Esophagus squamous epithelium (tissue), 5 donors: ENCODE results near the gene SPEG. TPM values are rescaled to one million over a fixed set of nuclear protein-coding genes. Genes with fewer than 3 reads are reported as not detected.

Experiments
- DNase-seq: peaks from one replicate; lab custom pipeline; 2025; lab: John Stamatoyannopoulos, UW
- H3K27ac ChIP-seq, 4 donors: fragments of 200-600 bp; sonication (generic); one replicate each; pipeline ENCODE4 v1.5.1; 2016 to 2019; ENCODE audit warnings: mild to moderate bottlenecking in 1 of 4
- H3K27me3 ChIP-seq, 4 donors: fragments of 200-600 bp; sonication (generic); 1 replicate in 3 of 4; 2 replicates in 1 of 4; pipeline versions ENCODE4 v1.5.1 to v1.6.0; 2017 to 2021; ENCODE audit warnings: antibody characterized with exemption in 1 of 4
- H3K36me3 ChIP-seq, 3 donors: fragments of 200-600 bp; sonication (generic); one replicate each; pipeline ENCODE4 v1.5.1; 2016 to 2019
- H3K4me1 ChIP-seq, 3 donors: fragments of 200-600 bp; sonication (generic); one replicate each; pipeline ENCODE4 v1.5.1; 2017 to 2019
- H3K4me3 ChIP-seq, 4 donors: fragments of 200-600 bp; sonication (generic); 1 replicate in 3 of 4; 2 replicates in 1 of 4; pipeline ENCODE4 v1.5.1; 2016 to 2019; ENCODE audit warnings: mild to moderate bottlenecking in 2 of 4, moderate library complexity in 1 of 4
- H3K9me3 ChIP-seq, 3 donors: fragments of 200-600 bp; sonication (generic); one replicate each; pipeline ENCODE4 v1.5.1; 2016 to 2019
- POLR2A ChIP-seq, 4 donors: fragments of 450-650 bp; IDR thresholded peaks; one replicate each; pipeline ENCODE4 v1.6.1; 2017; ENCODE audit warnings: antibody characterized with exemption in 4 of 4, mild to moderate bottlenecking in 4 of 4, moderate library complexity in 3 of 4
- WGBS, 2 donors: methylation state at CpG; one replicate each; pipeline ENCODE4 v1.1.5; 2018; 5-methylcytosine and 5-hydroxymethylcytosine counted together
- intact Hi-C: fragments of 100-400 bp; cut with DNase I; formaldehyde crosslinking; loops from one replicate; pipeline ENCODE4 v1.15.0; 2022
- total RNA-seq, 4 donors: library from RNA; depleted of rRNA; stranded (reverse); fragments of >200 nt; gene quantifications; one replicate each; pipeline ENCODE4 v1.1.0, GENCODE V29; 2016
- TF ChIP-seq, protein P1 (sequence below), 6 experiments: fragments of 450-650 bp in 4 of 6; fragments of 200-600 bp in 2 of 6; sonication (generic) in 2 of 6; IDR thresholded peaks; one replicate each; pipeline ENCODE4 v1.5.1; 2016 to 2019; ENCODE audit warnings: antibody characterized with exemption in 6 of 6, mild to moderate bottlenecking in 4 of 6, moderate library complexity in 4 of 6
- donor health status: DM: yes; HTN: yes; CAD: no.

SPEG gene
- total RNA-seq, 4 donors from 2014 or later, result 3.8 to 29.0 (median 5.0) TPM

DNA sequence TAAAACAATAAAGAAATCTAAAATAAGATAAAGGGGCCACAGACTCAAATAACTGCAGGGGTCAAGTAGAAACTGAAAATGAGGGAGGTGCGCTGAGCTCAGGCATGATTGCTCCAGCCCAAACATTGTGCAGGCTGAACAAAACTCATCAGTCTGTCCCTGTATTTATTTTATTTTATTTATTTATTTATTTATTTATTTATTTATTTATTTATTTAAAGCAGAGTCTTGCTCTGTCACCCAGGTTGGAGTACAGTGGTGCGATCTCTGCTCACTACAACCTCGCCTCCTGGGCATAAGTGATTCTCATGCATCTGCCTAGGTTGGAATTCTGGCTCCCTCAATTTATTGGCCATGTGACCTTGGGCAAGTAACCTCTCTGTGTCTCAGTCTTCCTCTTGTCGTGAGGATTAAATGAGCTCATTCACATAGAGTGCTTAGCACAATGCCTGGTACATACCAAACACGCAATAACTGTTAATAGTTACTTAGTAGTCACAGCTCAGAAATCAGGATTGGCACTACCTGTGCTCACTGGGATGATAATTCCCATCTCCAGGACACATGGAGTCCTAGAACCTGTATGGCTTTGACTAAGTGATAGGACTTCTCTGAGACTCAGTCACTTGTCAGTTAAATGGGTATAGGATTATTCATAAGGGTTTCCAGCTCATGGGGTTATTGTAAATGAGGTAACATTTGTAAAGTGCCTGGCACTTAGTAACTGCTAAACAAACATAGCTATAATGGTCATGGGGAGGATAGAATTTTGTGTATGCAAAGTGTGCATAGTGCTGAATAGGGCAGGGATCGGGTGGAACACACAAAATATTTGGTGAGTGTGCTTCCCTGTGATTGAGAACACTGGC, 6.0 kb downstream of the SPEG start:
- Histone ChIP-seq H3K4me3 (peak overlapping the region in 2 of 4 donors; percentile 66 to 71), H3K36me3 (no peaks in the 10 kb centered on the region), H3K27me3 (peaks cover 0 to 86% (median 2%) of the 10 kb centered on the region in 4 donors), H3K27ac (peak overlapping the region; percentile 68 to 92 (median 84)), H3K4me1 (peaks cover 5 to 45% (median 6%) of the 10 kb centered on the region in 3 donors), H3K9me3 (no peaks in the 10 kb centered on the region)
- DNase-seq, result no peak
- WGBS, 2 donors, result 62 to 84% methylated on average over 4 to 6 of the region's 6 CpGs
- intact Hi-C loops, result no loop called here
- TF ChIP-seq, protein P1, sequence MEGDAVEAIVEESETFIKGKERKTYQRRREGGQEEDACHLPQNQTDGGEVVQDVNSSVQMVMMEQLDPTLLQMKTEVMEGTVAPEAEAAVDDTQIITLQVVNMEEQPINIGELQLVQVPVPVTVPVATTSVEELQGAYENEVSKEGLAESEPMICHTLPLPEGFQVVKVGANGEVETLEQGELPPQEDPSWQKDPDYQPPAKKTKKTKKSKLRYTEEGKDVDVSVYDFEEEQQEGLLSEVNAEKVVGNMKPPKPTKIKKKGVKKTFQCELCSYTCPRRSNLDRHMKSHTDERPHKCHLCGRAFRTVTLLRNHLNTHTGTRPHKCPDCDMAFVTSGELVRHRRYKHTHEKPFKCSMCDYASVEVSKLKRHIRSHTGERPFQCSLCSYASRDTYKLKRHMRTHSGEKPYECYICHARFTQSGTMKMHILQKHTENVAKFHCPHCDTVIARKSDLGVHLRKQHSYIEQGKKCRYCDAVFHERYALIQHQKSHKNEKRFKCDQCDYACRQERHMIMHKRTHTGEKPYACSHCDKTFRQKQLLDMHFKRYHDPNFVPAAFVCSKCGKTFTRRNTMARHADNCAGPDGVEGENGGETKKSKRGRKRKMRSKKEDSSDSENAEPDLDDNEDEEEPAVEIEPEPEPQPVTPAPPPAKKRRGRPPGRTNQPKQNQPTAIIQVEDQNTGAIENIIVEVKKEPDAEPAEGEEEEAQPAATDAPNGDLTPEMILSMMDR (IDR thresholded peaks at IDR 0.05), result no peak
- TF ChIP-seq POLR2A (IDR thresholded peaks at IDR 0.05), result no peak

DNA sequence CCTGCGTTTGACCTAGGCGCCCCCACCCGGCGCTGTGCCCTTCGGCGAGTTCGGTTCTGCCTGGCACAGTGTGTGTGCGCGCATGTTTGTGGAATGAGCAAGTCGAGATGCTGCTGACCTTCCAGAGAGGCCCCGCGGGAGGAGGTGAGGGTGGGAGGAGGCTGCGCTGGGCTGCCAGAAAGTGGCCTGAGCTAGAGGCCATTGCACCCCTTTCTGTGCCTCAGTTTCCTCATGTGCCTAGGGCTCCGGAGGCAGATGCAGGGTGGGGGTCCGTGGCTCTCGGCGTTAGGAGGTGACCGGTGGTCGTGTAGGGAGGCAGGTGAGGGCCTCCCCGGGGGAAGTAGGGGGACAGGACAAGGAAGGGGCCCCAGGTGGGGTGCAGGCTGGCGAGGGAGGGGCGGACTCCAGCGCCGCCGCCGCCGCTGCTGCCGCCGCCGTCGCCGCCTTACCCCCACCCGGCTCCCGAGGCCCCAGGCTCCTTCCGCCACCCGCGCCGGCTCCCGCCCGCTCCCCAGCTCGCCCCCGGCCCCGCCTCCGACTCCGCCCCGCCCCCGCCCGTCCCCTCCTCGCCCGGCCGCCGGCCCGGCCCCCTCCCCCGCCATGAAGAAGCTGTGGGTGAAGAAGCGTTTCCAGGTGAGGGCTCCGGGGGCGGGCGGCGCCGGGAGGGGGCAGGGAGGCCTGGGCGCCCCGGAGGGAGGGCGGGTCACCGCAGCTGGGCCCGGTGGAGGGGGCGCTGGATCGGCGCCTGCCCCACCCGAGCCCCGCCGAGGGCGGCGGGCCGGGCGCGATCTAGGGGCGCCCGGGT, 7.0 kb downstream of the SPEG start:
- peaks cover 0 to 85% (median 0%) of the 10 kb centered on the region in 4 donors for H3K27me3 ChIP-seq
- DNase-seq, result no peak
- TF ChIP-seq, protein P1 (IDR thresholded peaks at IDR 0.05), result no peak
- peak in 1 of 4 donors; percentile 15 for TF ChIP-seq POLR2A (IDR thresholded peaks at IDR 0.05)
- intact Hi-C loops, result no loop called here
- 0 to 20% methylated on average over 1 of the region's 78 CpGs for WGBS, 2 donors
- H3K4me1 ChIP-seq, result peaks cover 5 to 46% (median 6%) of the 10 kb centered on the region in 3 donors
- H3K27ac ChIP-seq, result peak overlapping the region; percentile 68 to 92 (median 84)
- no peaks in the 10 kb centered on the region for H3K9me3 ChIP-seq
- no peaks in the 10 kb centered on the region for H3K36me3 ChIP-seq
- peak overlapping the region; percentile 45 to 71 (median 56) for H3K4me3 ChIP-seq

DNA sequence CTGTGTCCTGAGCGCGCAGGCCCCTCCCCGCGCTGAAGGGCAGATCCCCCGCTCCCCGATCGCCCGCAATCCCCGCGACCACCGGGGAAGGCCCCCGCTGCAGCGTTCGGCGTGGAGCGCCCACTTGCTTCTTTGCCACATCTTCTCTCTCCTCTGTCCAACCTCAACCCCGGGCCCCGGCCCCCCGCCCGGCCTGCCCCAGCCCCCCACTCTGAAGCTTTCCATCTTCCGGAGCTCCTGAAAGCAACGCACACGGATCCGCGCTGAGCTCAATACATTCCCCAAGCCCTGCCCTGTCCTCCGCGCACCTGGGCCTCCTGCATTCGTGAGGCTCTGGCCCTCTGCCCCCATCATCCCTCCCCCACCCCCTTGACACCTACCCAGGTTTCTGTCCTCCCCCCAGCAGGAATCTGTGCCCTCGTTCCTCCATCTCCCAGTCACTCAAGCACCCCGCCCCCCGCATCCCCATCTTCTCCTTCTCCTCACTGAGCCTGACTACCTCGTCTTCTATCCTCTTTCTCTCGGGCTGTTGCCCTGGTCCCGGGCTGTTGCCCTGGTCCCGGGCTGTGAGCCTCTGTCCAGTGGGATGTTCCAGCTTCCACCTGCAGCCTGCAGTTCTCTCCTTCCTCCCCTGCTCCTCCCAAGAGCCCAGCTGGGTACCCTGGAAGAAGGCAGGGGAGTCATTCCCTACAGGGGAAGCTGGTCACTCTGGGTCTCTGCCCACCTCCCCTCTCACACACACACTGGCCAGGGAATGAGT, 7.8 kb downstream of the SPEG start:
- Histone ChIP-seq H3K4me1 (peaks cover 5 to 46% (median 6%) of the 10 kb centered on the region in 3 donors), H3K27me3 (peaks cover 0 to 86% (median 0%) of the 10 kb centered on the region in 4 donors), H3K4me3 (peak overlapping the region; percentile 45 to 71 (median 56)), H3K9me3 (no peaks in the 10 kb centered on the region), H3K36me3 (no peaks in the 10 kb centered on the region), H3K27ac (peak overlapping the region; percentile 68 to 92 (median 84))
- TF ChIP-seq, protein P1 (IDR thresholded peaks at IDR 0.05), result no peak
- TF ChIP-seq POLR2A (IDR thresholded peaks at IDR 0.05), result no peak
- intact Hi-C loops, result no loop called here
- DNase-seq, result no peak
- 10 to 12% methylated on average over 12 to 19 of the region's 35 CpGs for WGBS, 2 donors

- no peaks in the 10 kb centered on the region for H3K36me3 ChIP-seq
- intact Hi-C loops, result no loop called here
- TF ChIP-seq POLR2A (IDR thresholded peaks at IDR 0.05), result no peak
- TF ChIP-seq, protein P1 (IDR thresholded peaks at IDR 0.05), result no peak
- H3K27me3 ChIP-seq, result peaks cover 0 to 93% (median 0%) of the 10 kb centered on the region in 4 donors
- peak overlapping the region in 3 of 4 donors; percentile 47 to 71 (median 66) for H3K4me3 ChIP-seq
- DNase-seq, result no peak
- WGBS, 2 donors, result 76 to 89% methylated on average over 10 of the region's 12 CpGs
- H3K9me3 ChIP-seq, result no peaks in the 10 kb centered on the region
- peaks cover 5 to 47% (median 6%) of the 10 kb centered on the region in 3 donors for H3K4me1 ChIP-seq
- peak overlapping the region; percentile 39 to 92 (median 84) for H3K27ac ChIP-seq
These were observed 8.5 kb downstream of the SPEG start for GRCh38 chr2:219443016-219443696.
